ENCODE measurements around the gene KCNMA1.

The KCNMA1 gene

GRCh38 chr10:77269163-77269562 is 368.4 kb downstream of the KCNMA1 start:
- H3K36me3 ChIP-seq (ENCODE audit: control insufficient read depth, insufficient read depth, low read length), result no peaks in the 10 kb centered on the region
- no peak overlapping the region for H3K4me3 ChIP-seq (ENCODE audit: insufficient read depth, low read depth, low read length, poor library complexity, severe bottlenecking)
- H3K27ac ChIP-seq (ENCODE audit: insufficient read depth, low read length, poor library complexity, severe bottlenecking), result no peak overlapping the region
- H3K27me3 ChIP-seq (replicated peaks; ENCODE audit: control insufficient read depth, insufficient read depth, low read length, poor library complexity, severe bottlenecking), result no peaks in the 10 kb centered on the region
- H3K9me3 ChIP-seq (ENCODE audit: control insufficient read depth, low read length), result no peaks in the 10 kb centered on the region
- H3K4me1 ChIP-seq (ENCODE audit: control insufficient read depth, insufficient read depth, low read length, poor library complexity, severe bottlenecking), result no peaks in the 10 kb centered on the region
- no peak for DNase-seq

DNA sequence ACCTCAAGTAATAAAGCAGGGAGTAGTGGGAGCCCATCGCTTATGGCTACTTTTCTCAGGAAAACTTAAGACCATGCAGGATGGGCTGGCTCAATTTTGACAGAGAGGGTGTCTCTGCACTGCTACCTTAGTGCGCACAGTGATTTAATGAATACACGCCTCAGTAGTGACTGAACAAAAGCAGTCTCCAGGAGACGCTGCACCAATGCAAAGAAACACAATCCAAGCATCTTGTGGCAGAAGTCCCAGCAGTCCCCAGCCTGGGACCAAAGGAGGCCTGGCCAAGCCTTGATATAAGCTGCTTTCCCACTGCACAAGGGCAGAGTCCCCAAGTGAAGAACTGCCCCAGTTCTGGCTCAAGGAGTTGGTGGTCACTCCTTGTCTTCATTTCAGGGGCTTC is 368.9 kb downstream of the KCNMA1 start:
- no peak for DNase-seq
- no peaks in the 10 kb centered on the region for H3K4me1 ChIP-seq (ENCODE audit: control insufficient read depth, insufficient read depth, low read length, poor library complexity, severe bottlenecking)
- H3K4me3 ChIP-seq (ENCODE audit: insufficient read depth, low read depth, low read length, poor library complexity, severe bottlenecking), result no peak overlapping the region
- no peaks in the 10 kb centered on the region for H3K36me3 ChIP-seq (ENCODE audit: control insufficient read depth, insufficient read depth, low read length)
- no peaks in the 10 kb centered on the region for H3K9me3 ChIP-seq (ENCODE audit: control insufficient read depth, low read length)
- no peaks in the 10 kb centered on the region for H3K27me3 ChIP-seq (replicated peaks; ENCODE audit: control insufficient read depth, insufficient read depth, low read length, poor library complexity, severe bottlenecking)
- no peak overlapping the region for H3K27ac ChIP-seq (ENCODE audit: insufficient read depth, low read length, poor library complexity, severe bottlenecking)

- DNase-seq, result no peak
- H3K27ac ChIP-seq (ENCODE audit: insufficient read depth, low read length, poor library complexity, severe bottlenecking), result no peak overlapping the region
- H3K36me3 ChIP-seq (ENCODE audit: control insufficient read depth, insufficient read depth, low read length), result no peaks in the 10 kb centered on the region
- no peaks in the 10 kb centered on the region for H3K9me3 ChIP-seq (ENCODE audit: control insufficient read depth, low read length)
- H3K27me3 ChIP-seq (replicated peaks; ENCODE audit: control insufficient read depth, insufficient read depth, low read length, poor library complexity, severe bottlenecking), result no peaks in the 10 kb centered on the region
- H3K4me1 ChIP-seq (ENCODE audit: control insufficient read depth, insufficient read depth, low read length, poor library complexity, severe bottlenecking), result no peaks in the 10 kb centered on the region
- H3K4me3 ChIP-seq (ENCODE audit: insufficient read depth, low read depth, low read length, poor library complexity, severe bottlenecking), result no peak overlapping the region
Observed at GRCh38 chr10:77267703-77268675, 369.6 kb downstream of the KCNMA1 start.

DNA sequence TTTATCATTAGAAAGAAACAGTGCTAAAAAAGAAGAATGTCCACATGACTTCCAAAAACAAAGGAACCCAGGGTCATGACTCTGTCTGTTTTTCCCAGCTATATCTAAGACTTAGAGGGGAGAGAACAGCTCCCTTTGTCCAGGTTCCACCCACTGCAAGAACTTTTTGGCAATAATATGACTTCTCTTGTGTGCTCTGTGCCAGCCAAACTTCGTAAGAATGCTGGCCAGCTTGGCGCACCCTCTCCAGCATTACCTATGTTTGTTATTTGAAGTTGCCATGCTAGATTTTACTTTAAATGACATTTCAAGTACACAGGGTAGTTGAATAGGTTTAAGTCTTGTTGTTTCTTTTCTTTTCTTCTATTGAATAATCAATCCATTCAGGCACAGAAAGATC is 371.4 kb downstream of the KCNMA1 start:
- Histone ChIP-seq H3K36me3 (ENCODE audit: control insufficient read depth, insufficient read depth, low read length) (no peaks in the 10 kb centered on the region), H3K9me3 (ENCODE audit: control insufficient read depth, low read length) (no peaks in the 10 kb centered on the region), H3K4me3 (ENCODE audit: insufficient read depth, low read depth, low read length, poor library complexity, severe bottlenecking) (no peak overlapping the region), H3K27ac (ENCODE audit: insufficient read depth, low read length, poor library complexity, severe bottlenecking) (no peak overlapping the region), H3K4me1 (ENCODE audit: control insufficient read depth, insufficient read depth, low read length, poor library complexity, severe bottlenecking) (no peaks in the 10 kb centered on the region), H3K27me3 (replicated peaks; ENCODE audit: control insufficient read depth, insufficient read depth, low read length, poor library complexity, severe bottlenecking) (no peaks in the 10 kb centered on the region)
- DNase-seq, result no peak

- Histone ChIP-seq H3K27me3 (replicated peaks; ENCODE audit: control insufficient read depth, insufficient read depth, low read length, poor library complexity, severe bottlenecking) (no peaks in the 10 kb centered on the region), H3K4me3 (ENCODE audit: insufficient read depth, low read depth, low read length, poor library complexity, severe bottlenecking) (no peak overlapping the region), H3K9me3 (ENCODE audit: control insufficient read depth, low read length) (no peaks in the 10 kb centered on the region), H3K36me3 (ENCODE audit: control insufficient read depth, insufficient read depth, low read length) (no peaks in the 10 kb centered on the region), H3K4me1 (ENCODE audit: control insufficient read depth, insufficient read depth, low read length, poor library complexity, severe bottlenecking) (no peaks in the 10 kb centered on the region), H3K27ac (ENCODE audit: insufficient read depth, low read length, poor library complexity, severe bottlenecking) (no peak overlapping the region)
- DNase-seq, result no peak
Observed at GRCh38 chr10:77264527-77264926, 373.1 kb downstream of the KCNMA1 start.

- H3K4me3 ChIP-seq (ENCODE audit: insufficient read depth, low read depth, low read length, poor library complexity, severe bottlenecking), result no peak overlapping the region
- no peaks in the 10 kb centered on the region for H3K36me3 ChIP-seq (ENCODE audit: control insufficient read depth, insufficient read depth, low read length)
- H3K27me3 ChIP-seq (replicated peaks; ENCODE audit: control insufficient read depth, insufficient read depth, low read length, poor library complexity, severe bottlenecking), result no peaks in the 10 kb centered on the region
- no peak overlapping the region for H3K27ac ChIP-seq (ENCODE audit: insufficient read depth, low read length, poor library complexity, severe bottlenecking)
- no peaks in the 10 kb centered on the region for H3K9me3 ChIP-seq (ENCODE audit: control insufficient read depth, low read length)
- H3K4me1 ChIP-seq (ENCODE audit: control insufficient read depth, insufficient read depth, low read length, poor library complexity, severe bottlenecking), result no peaks in the 10 kb centered on the region
- no peak for DNase-seq
Observed at GRCh38 chr10:77264107-77264506, 373.5 kb downstream of the KCNMA1 start.

DNA sequence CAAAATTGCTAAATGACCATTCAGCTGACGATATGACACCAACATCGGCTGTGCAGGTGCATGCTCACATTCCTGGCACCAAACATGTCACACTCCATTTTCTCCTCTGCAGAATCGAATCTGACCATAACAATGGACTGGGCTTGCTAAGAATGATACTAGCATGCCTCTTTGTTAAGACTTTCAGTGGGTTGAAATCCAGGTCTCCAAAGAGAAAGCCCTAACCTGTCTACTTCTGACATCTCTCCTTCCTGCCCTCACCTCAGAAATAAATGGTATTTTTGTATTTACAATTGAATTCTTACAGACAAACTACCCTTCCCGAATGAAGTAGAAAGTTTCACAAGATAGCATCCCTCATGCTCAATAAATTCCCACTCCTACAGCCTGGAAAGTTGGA is 373.9 kb downstream of the KCNMA1 start:
- no peak overlapping the region for H3K27ac ChIP-seq (ENCODE audit: insufficient read depth, low read length, poor library complexity, severe bottlenecking)
- H3K4me1 ChIP-seq (ENCODE audit: control insufficient read depth, insufficient read depth, low read length, poor library complexity, severe bottlenecking), result no peaks in the 10 kb centered on the region
- no peaks in the 10 kb centered on the region for H3K9me3 ChIP-seq (ENCODE audit: control insufficient read depth, low read length)
- no peaks in the 10 kb centered on the region for H3K27me3 ChIP-seq (replicated peaks; ENCODE audit: control insufficient read depth, insufficient read depth, low read length, poor library complexity, severe bottlenecking)
- no peak for DNase-seq
- H3K36me3 ChIP-seq (ENCODE audit: control insufficient read depth, insufficient read depth, low read length), result no peaks in the 10 kb centered on the region
- H3K4me3 ChIP-seq (ENCODE audit: insufficient read depth, low read depth, low read length, poor library complexity, severe bottlenecking), result no peak overlapping the region

DNA sequence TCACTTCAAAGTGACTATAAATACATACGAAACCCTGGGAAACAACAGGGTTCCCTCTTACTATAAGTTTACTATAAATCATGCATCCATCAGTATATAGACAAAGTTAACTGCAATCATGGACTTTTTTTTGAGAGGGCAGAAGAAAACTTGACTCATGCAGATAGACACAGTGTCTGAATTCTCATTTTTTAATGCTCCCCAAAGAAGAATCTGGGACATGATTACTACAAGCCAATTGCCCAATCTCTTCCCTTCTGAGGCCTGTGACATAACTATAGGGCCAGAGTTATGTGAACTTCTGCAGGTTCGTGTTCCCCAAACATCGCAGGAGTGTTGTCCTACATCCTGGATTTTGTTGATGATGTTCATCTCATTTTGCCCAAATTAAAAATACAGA is 376.5 kb downstream of the KCNMA1 start:
- H3K27me3 ChIP-seq (replicated peaks; ENCODE audit: control insufficient read depth, insufficient read depth, low read length, poor library complexity, severe bottlenecking), result no peaks in the 10 kb centered on the region

GRCh38 chr10:77259171-77259874 is 378.3 kb downstream of the KCNMA1 start:
- DNase-seq, result no peak
- Histone ChIP-seq H3K4me1 (ENCODE audit: control insufficient read depth, insufficient read depth, low read length, poor library complexity, severe bottlenecking) (no peaks in the 10 kb centered on the region), H3K27ac (ENCODE audit: insufficient read depth, low read length, poor library complexity, severe bottlenecking) (no peak overlapping the region), H3K27me3 (replicated peaks; ENCODE audit: control insufficient read depth, insufficient read depth, low read length, poor library complexity, severe bottlenecking) (no peaks in the 10 kb centered on the region), H3K4me3 (ENCODE audit: insufficient read depth, low read depth, low read length, poor library complexity, severe bottlenecking) (no peak overlapping the region), H3K9me3 (ENCODE audit: control insufficient read depth, low read length) (no peaks in the 10 kb centered on the region), H3K36me3 (ENCODE audit: control insufficient read depth, insufficient read depth, low read length) (no peaks in the 10 kb centered on the region)

More for the DNA sequence above, 376.5 kb downstream of the KCNMA1 start:
- H3K36me3 ChIP-seq (ENCODE audit: control insufficient read depth, insufficient read depth, low read length), result no peaks in the 10 kb centered on the region
- no peaks in the 10 kb centered on the region for H3K4me1 ChIP-seq (ENCODE audit: control insufficient read depth, insufficient read depth, low read length, poor library complexity, severe bottlenecking)
- H3K4me3 ChIP-seq (ENCODE audit: insufficient read depth, low read depth, low read length, poor library complexity, severe bottlenecking), result no peak overlapping the region
- H3K27ac ChIP-seq (ENCODE audit: insufficient read depth, low read length, poor library complexity, severe bottlenecking), result no peak overlapping the region
- H3K9me3 ChIP-seq (ENCODE audit: control insufficient read depth, low read length), result no peaks in the 10 kb centered on the region
- DNase-seq, result no peak

GRCh38 chr10:77256346-77256745 is 381.3 kb downstream of the KCNMA1 start:
- Histone ChIP-seq H3K27ac (ENCODE audit: insufficient read depth, low read length, poor library complexity, severe bottlenecking) (no peak overlapping the region), H3K9me3 (ENCODE audit: control insufficient read depth, low read length) (no peaks in the 10 kb centered on the region), H3K4me1 (ENCODE audit: control insufficient read depth, insufficient read depth, low read length, poor library complexity, severe bottlenecking) (no peaks in the 10 kb centered on the region), H3K36me3 (ENCODE audit: control insufficient read depth, insufficient read depth, low read length) (no peaks in the 10 kb centered on the region), H3K4me3 (ENCODE audit: insufficient read depth, low read depth, low read length, poor library complexity, severe bottlenecking) (no peak overlapping the region), H3K27me3 (replicated peaks; ENCODE audit: control insufficient read depth, insufficient read depth, low read length, poor library complexity, severe bottlenecking) (no peaks in the 10 kb centered on the region)
- no peak for DNase-seq

Measured in effector memory CD4-positive, alpha-beta T cell (primary cell).